HG03432 (cell line): ENCODE results near the gene AKR1A1.

Experiments used
- ATAC-seq: cut with Tn5 transposase; IDR thresholded peaks from one replicate; pipeline ENCODE4 v1.9.1; 2021; ENCODE audit warnings: mild to moderate bottlenecking, moderate library complexity; ENCODE audit not compliant: unreplicated experiment

AKR1A1 gene

DNA sequence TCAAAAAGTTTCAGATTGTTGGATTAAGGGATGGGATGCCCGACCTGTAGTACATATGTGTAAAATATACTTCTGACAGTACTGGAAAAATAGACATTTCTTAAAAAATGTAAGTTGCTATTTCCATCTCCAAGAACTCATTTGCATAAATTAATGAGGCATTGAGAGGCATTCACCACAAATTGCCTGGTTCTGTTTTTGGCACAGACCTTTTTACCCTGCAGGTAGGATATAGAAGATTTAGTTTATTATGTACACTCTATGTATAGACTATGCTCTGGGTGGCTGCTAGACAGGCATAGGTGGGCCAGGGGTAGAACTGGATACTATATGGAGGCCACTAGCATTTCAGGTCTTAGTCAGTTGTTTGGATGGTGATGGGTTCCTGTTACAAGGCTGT is 65.3 kb downstream of the AKR1A1 start:
- no peak for ATAC-seq

DNA sequence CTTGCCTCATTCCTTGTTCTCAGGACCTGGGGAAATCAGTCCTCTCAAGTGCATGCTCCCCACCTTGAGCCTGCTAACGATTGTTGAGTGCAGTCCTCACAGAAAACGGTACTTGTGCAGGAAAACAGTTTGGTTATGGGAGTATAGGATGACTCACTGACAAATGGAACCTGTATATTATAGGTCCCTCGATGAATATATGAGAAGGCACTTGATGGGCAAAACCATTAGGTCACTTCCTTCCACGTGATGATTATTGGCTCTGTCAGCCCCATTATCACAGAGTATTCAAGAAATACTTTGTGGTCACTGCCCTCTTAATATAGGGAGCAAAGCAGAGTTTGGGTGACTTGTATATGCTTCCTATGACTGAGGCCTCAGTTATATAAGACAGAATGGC is 67.0 kb downstream of the AKR1A1 start:
- no peak for ATAC-seq

DNA sequence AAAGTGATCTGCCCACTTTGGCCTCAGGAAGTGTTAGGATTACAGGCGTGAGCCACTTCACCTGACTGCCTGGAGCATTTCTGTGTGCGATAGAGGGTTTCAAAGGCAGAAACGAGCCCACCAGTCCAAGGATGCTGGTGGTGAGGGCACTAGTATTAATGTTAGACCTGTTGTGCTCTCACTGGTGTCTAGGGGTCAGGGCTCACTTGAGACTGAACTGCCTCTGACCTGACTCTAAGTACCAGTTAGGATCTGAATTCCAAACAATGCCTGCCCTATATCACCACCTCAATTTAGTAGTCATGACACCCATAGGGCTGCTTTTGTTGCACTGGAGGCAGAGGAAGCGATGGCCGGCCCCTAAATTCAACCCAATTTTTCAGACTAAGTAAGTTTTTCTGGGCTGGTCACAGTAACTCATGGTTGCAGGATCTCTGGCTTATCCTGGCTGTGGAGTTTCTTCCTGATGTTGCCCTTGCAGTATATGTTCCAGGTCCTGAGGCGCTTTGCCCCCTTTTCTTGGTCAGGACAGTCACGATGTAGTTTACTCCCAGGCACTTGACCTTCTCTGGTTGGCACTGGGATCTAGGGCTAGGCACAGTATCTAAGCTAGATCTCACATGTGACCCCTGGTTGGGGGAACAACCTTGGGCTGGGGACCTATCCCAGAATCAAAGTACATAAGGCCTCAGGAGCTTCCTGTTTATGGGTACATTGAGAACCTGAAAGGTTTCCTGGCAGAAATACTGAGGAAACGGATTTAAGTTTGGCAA is 68.7 kb downstream of the AKR1A1 start:
- ATAC-seq: no peak
